ENCODE results near the gene SLC30A1. TPM values are rescaled to one million over a fixed set of nuclear protein-coding genes. Genes with fewer than 3 reads are reported as not detected.

The SLC30A1 gene
- total and polyA plus RNA-seq, 2 donors from 2014 or later, result 8.2 to 37.7 TPM

- H3K9ac ChIP-seq (ENCODE audit: low read length in 3 of 3), result no peak overlapping the region
- no peaks in the 10 kb centered on the region for H3K36me3 ChIP-seq (ENCODE audit: control insufficient read depth in 2 of 3, insufficient read depth in 3 of 3, low read length in 3 of 3)
- no peaks in the 10 kb centered on the region for H3K9me3 ChIP-seq (ENCODE audit: control insufficient read depth in 2 of 3, insufficient read depth in 1 of 3, low read length in 3 of 3)
- H3K4me1 ChIP-seq (ENCODE audit: control insufficient read depth in 2 of 3, insufficient read depth in 2 of 3, low read depth in 1 of 3, low read length in 3 of 3), result peaks cover 0 to 2% (median 0%) of the 10 kb centered on the region in 3 donors
- H3K27me3 ChIP-seq (ENCODE audit: control insufficient read depth, insufficient read depth, low read length), result no peaks in the 10 kb centered on the region
- FAIRE-seq (no peak), DNase-seq (no peak)
- no peak overlapping the region for H3K4me3 ChIP-seq (ENCODE audit: low read length in 3 of 3)
- no peak for TF ChIP-seq CTCF (IDR thresholded peaks at IDR 0.05; ENCODE audit: borderline replicate concordance, extremely low read depth, insufficient read depth)
- intact Hi-C loops (cut with DNase I), result no loop called here
- no peak overlapping the region for H3K27ac ChIP-seq (ENCODE audit: low read depth in 2 of 2, low read length in 2 of 2)
These were observed 56.2 kb downstream of the SLC30A1 start for GRCh38 chr1:211522804-211523203.

Other genes starting within 250 kb of the SLC30A1 start
- gene RD3, start 87.0 kb downstream of the SLC30A1 start, total RNA-seq, result 1.1 TPM
- not detected for gene RD3, start 87.0 kb downstream of the SLC30A1 start, polyA plus RNA-seq (ENCODE audit: insufficient read depth, low read depth, low replicate concordance)
- gene NEK2, start 96.5 kb upstream of the SLC30A1 start, total RNA-seq, result 0.35 TPM
- gene NEK2, start 96.5 kb upstream of the SLC30A1 start, polyA plus RNA-seq (ENCODE audit: insufficient read depth, low read depth, low replicate concordance), result not detected

Measured in kidney (tissue), 14 donors.